Breast epithelium (tissue), 3 donors: ENCODE data around the gene PGP.

ENCODE experiments used
- POLR2A ChIP-seq: fragments of 450-650 bp; IDR thresholded peaks from one replicate; pipeline ENCODE4 v1.6.1; 2016; ENCODE audit warnings: antibody characterized with exemption, mild to moderate bottlenecking, moderate library complexity
- TF ChIP-seq, protein P1 (sequence below), 3 donors: fragments of 450-650 bp; IDR thresholded peaks; one replicate each; pipeline ENCODE4 v1.5.1; 2016 to 2017; ENCODE audit warnings: antibody characterized with exemption in 3 of 3, mild to moderate bottlenecking in 3 of 3, moderate library complexity in 3 of 3

DNA sequence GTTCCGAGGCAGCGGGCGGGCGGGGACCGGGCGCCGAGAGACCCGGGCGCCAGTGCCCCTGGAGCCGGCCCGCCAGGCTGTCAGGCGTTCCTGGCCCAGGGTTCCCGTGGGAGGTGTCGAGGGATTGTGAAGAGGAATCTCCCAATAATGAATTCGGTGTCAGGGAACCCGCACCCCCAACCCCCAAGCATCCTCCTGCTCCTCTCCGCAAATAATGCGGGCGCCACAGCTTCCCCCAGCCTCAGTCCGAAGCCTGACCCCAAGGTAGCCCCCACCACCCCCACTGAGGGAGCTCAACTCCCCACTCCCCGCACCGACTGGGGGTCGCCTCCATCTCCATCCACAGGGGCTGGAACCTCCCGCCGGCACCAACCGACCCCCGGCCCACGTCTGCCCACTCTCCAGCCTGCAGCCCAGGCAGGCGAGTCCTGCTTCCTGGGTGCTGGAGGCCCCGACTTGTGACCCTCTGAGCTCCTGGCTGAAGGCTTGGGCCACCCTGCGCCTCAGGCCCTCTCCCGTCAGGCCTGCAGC, 17.6 kb downstream of the PGP start:
- TF ChIP-seq, protein P1, sequence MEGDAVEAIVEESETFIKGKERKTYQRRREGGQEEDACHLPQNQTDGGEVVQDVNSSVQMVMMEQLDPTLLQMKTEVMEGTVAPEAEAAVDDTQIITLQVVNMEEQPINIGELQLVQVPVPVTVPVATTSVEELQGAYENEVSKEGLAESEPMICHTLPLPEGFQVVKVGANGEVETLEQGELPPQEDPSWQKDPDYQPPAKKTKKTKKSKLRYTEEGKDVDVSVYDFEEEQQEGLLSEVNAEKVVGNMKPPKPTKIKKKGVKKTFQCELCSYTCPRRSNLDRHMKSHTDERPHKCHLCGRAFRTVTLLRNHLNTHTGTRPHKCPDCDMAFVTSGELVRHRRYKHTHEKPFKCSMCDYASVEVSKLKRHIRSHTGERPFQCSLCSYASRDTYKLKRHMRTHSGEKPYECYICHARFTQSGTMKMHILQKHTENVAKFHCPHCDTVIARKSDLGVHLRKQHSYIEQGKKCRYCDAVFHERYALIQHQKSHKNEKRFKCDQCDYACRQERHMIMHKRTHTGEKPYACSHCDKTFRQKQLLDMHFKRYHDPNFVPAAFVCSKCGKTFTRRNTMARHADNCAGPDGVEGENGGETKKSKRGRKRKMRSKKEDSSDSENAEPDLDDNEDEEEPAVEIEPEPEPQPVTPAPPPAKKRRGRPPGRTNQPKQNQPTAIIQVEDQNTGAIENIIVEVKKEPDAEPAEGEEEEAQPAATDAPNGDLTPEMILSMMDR (IDR thresholded peaks at IDR 0.05): no peak
- TF ChIP-seq POLR2A: no peak
